KMS-11 (cell line): ENCODE measurements around the gene GNAZ.

Source experiments
- H2AFZ ChIP-seq: fragments of 200-600 bp; sonication (generic); 2 replicates; pipeline ENCODE4 v1.6.1; 2016; ENCODE audit warnings: antibody characterized with exemption, mixed run types, low read depth
- H3K27ac ChIP-seq: fragments of 200-600 bp; sonication (generic); 2 replicates; pipeline ENCODE4 v1.6.1; 2016; ENCODE audit warnings: mild to moderate bottlenecking, mixed run types
- H3K27me3 ChIP-seq: fragments of 200-600 bp; sonication (generic); 2 replicates; pipeline ENCODE4 v1.6.1; 2017; ENCODE audit warnings: mild to moderate bottlenecking, low read depth, mixed run types, moderate library complexity; ENCODE audit not compliant: insufficient read depth
- H3K36me3 ChIP-seq: fragments of 200-600 bp; sonication (generic); 2 replicates; pipeline ENCODE4 v1.6.1; 2017; ENCODE audit warnings: mild to moderate bottlenecking, mixed run types; ENCODE audit not compliant: insufficient read depth
- H3K4me1 ChIP-seq: fragments of 200-600 bp; sonication (generic); 2 replicates; pipeline ENCODE4 v1.6.1; 2016; ENCODE audit warnings: mild to moderate bottlenecking, low read depth, mixed run types; ENCODE audit not compliant: poor library complexity, severe bottlenecking
- H3K4me2 ChIP-seq: fragments of 200-600 bp; sonication (generic); 2 replicates; pipeline ENCODE4 v1.7.0; 2016; ENCODE audit warnings: mild to moderate bottlenecking, mixed run types
- H3K4me3 ChIP-seq: fragments of 200-600 bp; sonication (generic); IDR thresholded peaks from 2 replicates; pipeline ENCODE4 v1.6.1; 2017; ENCODE audit warnings: low read depth, low read length, mixed read lengths; ENCODE audit not compliant: insufficient read depth
- H3K79me2 ChIP-seq: fragments of 200-600 bp; sonication (generic); 2 replicates; pipeline ENCODE4 v1.6.1; 2016; ENCODE audit warnings: low read depth, mixed run types; ENCODE audit not compliant: insufficient read depth
- H3K9ac ChIP-seq: fragments of 200-600 bp; sonication (generic); 2 replicates; pipeline ENCODE4 v1.6.1; 2016; ENCODE audit warnings: mild to moderate bottlenecking, mixed run types
- H4K20me1 ChIP-seq: fragments of 200-600 bp; sonication (generic); 2 replicates; pipeline ENCODE4 v1.6.1; 2016; ENCODE audit warnings: mild to moderate bottlenecking, mixed run types; ENCODE audit not compliant: insufficient read depth
- CTCF ChIP-seq: fragments of 200-600 bp; sonication (generic); conservative IDR thresholded peaks from 2 replicates; pipeline ENCODE4 v1.6.1; 2017; ENCODE audit warnings: low read depth, mild to moderate bottlenecking, antibody characterized with exemption, low read length, moderate library complexity, mixed read lengths

Gene GNAZ

GRCh38 chr22:23166841-23167616, 96.7 kb downstream of the GNAZ start:
- H3K36me3 ChIP-seq: no peaks in the 10 kb centered on the region
- TF ChIP-seq CTCF: no peak
- H3K79me2 ChIP-seq: no peaks in the 10 kb centered on the region
- no peaks in the 10 kb centered on the region for H4K20me1 ChIP-seq
- no peak overlapping the region for H3K9ac ChIP-seq
- no peak overlapping the region for H2AFZ ChIP-seq
- no peak overlapping the region for H3K27ac ChIP-seq
- H3K4me1 ChIP-seq: no peaks in the 10 kb centered on the region
- no peak overlapping the region for H3K4me2 ChIP-seq
- no peak overlapping the region for H3K4me3 ChIP-seq
- H3K27me3 ChIP-seq: no peaks in the 10 kb centered on the region

GRCh38 chr22:23168391-23169042, 98.2 kb downstream of the GNAZ start:
- Histone ChIP-seq H3K4me1 (peaks cover 3% of the 10 kb centered on the region), H3K4me2 (no peak overlapping the region), H2AFZ (no peak overlapping the region), H3K36me3 (no peaks in the 10 kb centered on the region), H3K79me2 (no peaks in the 10 kb centered on the region), H3K4me3 (no peak overlapping the region), H3K27ac (no peak overlapping the region), H3K27me3 (no peaks in the 10 kb centered on the region), H3K9ac (no peak overlapping the region), H4K20me1 (no peaks in the 10 kb centered on the region)
- no peak for TF ChIP-seq CTCF

- Histone ChIP-seq H3K36me3 (no peaks in the 10 kb centered on the region), H3K79me2 (no peaks in the 10 kb centered on the region), H3K27me3 (no peaks in the 10 kb centered on the region), H3K27ac (no peak overlapping the region), H4K20me1 (no peaks in the 10 kb centered on the region), H2AFZ (no peak overlapping the region), H3K9ac (no peak overlapping the region), H3K4me2 (no peak overlapping the region), H3K4me3 (no peak overlapping the region), H3K4me1 (peaks cover 8% of the 10 kb centered on the region)
- TF ChIP-seq CTCF: no peak
Measured at GRCh38 chr22:23169043-23169406, 98.7 kb downstream of the GNAZ start.
